ENCODE data around the gene TIPARP. TPM values are rescaled to one million over a fixed set of nuclear protein-coding genes. Genes with fewer than 3 reads are reported as not detected.
"Not testable (repeated sequence)": the region's sequence is repeated elsewhere in the genome, so short reads cannot be mapped to it uniquely, and the experiment has no call there.

TIPARP gene
- total RNA-seq, 1 donor from 2014 or later, result 70.8 TPM

DNA sequence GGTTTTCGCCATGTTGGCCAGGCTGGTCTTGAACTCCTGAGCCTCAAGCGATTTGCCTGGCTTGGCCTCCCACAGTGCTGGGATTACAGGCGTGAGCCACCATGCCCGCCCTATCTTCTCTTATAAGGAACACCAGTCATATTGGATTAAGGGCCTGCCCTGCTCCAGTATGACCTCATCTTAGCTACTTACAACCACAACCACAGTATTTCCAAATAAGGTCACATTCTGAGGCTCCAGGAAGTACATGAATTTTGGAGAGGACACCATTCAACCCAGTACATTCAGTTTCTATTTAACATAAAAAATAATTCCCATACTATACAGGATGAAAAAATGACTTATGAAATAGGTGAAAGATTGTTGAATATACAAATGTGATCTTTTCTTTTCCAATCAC, 37.6 kb downstream of the TIPARP start:
- DNase-seq (ENCODE audit: low read depth), result peak; percentile 51

DNA sequence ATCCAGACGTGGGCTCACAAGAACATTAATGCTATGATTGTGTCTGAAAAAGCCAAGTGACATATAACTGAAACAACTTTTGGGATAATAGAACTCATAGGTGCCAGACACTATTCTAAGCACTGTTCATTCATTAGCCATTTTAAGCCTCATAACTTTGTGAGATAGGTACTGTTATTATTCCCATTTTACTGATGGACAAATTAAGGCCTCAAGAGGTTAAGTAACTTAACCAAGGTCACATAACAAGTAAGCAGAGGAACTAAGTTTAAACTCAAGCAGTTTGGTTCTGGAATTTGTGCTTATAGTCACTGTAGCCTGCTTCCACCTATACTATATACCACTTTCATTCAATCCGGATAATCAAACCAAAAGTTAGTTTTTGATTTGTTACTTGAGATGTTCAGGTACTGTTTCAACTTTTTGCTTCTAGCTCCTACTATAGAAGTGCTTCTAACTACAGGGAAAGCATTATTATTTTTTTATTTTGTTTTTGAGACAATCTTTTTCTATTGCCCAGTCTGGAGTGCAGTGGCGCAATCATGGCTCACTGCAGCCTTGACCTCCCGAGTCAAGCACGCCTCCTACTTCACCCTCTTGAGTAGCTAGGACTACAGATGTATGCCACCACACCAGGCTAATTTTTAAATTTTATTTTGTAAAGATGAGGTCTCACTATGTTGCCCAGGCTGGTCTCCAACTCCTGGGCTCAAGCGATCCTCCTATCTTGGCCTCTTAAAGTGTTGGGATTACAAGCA, 41.9 kb downstream of the TIPARP start:
- DNase-seq (ENCODE audit: low read depth), result no peak

DNA sequence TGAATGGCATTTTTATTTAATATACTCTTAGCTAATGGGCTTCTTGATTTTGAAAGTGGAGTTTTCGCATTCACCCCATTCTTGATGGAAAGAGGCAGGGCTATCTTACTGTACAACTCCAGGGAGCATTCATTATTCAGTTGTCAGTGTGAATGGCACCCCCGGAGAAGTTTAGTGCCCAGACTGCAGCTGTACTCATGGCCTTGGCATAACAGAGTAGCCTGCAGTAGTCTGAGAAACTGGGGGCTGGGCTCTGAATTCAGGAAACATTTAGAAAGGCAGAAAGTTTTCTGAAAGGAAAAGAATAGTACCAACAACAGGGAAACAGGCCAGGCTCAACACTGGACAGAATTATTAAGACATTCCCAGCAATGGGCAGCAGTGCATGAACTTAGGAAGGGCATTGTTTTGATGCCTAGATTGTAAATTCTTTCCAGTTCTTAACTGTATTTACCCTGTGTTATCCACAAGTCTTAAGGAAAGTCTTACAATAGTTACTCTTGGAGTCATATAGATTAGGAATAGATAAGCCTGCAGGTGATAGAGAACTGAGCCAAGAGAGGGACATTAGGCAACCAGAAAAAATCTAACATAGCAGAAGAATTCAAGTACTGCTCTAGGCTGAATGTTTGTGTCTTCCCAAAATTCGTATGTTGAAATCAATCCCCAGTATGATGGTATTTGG, 44.4 kb downstream of the TIPARP start:
- peak; percentile 55 for DNase-seq (ENCODE audit: low read depth)

DNA sequence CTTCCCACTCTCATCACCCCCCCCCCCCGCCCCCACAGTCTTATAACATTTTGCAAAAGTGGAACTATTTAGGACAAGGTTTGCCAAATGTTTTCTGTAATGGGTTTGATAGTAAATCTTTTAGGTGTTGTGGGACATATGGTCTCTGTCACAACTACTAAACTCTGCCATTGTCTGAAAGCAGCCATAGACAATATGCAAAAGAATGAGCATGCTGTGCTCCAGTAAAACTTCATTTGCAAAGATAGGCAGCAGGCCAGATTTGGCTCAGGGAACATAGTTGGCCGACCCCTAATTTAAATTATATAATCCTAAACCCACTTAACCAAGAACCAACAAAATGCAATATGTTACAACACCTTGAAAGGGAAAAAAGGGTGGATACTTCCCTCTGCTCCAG, 46.4 kb downstream of the TIPARP start:
- no peak for DNase-seq (ENCODE audit: low read depth)

DNA sequence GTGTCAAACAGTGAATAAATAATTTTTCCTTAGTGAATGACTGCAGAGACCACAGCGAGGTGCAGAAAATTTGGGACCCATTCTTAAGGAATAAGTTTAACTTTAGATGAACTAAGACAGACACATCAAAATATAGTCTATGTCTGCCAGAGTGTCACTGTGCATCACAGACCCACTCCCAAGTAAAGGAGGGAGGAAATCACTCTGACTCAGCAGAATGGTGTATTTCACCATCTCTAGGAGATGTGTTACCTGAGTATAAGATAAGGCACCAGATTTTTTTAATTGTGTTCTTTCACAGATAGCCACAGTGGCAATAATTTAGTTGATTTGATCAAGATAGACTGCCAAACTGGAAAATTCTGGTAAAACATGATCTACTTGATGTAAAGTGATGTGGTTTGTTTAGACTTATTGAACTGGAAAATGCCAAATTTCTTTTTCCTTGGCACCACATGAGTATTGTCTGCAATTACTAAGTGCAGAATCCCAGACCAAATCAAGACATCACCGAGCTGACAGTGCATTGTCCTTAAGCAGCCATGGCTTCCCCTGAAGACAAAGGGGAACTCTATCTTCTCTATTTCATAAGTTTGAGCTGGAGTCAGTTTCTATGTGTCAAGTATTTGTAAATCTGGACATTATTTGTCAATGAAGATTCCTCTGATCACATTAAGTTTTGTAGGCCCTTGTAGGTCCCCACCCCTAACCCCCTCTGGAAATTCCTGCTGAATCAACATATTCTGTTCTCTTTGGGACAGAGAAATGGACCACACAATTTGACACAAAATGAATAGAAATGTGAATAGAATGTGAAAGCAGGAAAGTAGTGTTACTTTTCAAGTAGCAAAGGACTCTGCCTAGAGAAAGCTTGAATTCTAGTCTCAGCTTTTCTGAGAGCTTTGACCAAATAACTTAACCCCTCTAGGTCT, 47.6 kb downstream of the TIPARP start:
- no peak for DNase-seq (ENCODE audit: low read depth)

DNA sequence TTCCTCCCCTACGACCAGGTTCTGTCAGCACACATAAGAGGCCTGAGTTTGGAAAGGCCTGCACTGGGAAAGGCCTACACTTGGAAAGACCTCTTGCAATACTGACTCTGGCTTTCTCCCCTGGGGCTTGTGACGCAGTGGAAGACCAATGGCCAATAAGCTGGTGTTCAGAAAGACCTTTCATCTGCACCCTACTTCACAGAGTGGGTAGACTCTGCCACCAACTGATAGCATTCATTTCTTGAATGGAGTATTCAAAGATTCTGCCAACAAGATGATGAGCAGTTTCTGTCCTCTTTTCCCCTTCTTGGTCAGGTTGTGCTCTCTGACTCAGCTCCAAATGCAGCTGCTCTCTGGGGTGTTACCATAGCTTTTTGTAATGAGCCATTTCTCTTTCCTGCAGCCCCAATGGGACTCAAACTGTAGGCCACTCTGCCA, 48.8 kb downstream of the TIPARP start:
- no peak for DNase-seq (ENCODE audit: low read depth)

DNA sequence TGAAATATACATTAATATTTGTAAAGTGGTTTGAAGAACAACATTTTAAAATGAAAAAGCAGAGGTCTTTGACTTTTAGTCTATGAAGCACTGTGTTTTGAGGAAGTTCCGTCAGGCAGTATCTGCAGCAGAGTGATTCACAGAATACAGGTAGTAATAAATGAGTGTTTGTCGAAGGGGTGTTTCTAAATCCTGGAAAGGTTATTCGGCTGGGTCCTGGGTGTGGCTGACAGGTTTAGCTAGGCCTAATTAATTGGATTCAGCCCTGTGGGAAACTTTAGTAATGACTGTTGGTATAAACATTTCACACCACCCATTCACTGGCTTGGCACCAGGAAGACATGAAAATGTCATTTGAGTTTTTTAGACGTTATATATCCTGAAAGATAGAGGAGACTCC, 51.3 kb downstream of the TIPARP start:
- DNase-seq (ENCODE audit: low read depth), result peak; percentile 76

DNA sequence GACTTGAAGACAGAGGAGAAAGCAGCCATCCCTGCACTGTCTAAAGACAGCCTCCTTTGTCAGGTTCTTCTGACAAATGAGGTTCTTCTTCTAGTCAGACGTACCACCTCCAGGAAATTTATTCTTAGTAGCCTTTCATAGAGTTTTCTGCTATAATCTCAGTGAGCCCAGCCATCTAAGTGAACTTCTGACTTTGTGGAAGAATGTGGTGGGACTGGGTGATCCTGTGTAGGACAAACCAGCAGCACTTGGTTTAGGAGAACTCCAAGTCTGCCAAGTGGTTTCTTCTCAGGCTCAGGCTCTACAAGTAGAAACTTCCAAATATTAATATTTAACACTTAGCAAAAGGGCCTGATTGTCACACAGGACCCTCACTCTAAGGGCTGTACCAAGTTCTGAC, 52.1 kb downstream of the TIPARP start:
- no peak for DNase-seq (ENCODE audit: low read depth)

DNA sequence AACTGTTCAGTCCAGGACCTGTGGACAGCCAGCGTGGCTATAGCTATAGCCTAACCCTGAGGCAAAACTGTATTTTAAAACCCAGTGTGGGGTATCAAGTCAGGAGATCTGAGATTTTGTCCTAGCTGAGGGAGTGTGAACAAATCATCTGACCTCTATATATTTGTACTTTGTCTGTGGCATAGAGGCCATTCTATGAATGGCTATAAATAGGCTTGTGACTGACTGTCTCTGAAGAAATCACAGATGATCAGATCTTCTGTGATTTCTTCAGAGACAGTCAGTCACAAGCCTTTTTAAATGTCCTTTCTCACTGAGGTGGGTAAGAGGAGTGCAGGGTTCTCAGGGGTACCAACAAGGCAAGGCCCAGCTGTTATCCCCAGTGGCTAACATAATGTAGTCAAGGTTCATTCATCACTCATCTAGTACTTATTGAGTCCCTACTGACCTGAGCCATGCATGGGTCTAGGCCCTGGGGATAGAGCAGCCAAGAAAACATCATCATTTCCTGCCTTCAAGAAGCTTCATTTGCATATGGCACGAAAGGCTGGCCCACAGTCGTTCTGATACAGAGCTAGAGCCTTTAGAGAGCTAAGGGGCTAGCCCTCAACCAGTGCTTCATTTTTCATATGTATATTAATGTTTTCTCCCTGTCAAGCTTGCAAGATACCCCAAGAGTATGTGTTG, 53.3 kb downstream of the TIPARP start:
- no peak for DNase-seq (ENCODE audit: low read depth)

DNA sequence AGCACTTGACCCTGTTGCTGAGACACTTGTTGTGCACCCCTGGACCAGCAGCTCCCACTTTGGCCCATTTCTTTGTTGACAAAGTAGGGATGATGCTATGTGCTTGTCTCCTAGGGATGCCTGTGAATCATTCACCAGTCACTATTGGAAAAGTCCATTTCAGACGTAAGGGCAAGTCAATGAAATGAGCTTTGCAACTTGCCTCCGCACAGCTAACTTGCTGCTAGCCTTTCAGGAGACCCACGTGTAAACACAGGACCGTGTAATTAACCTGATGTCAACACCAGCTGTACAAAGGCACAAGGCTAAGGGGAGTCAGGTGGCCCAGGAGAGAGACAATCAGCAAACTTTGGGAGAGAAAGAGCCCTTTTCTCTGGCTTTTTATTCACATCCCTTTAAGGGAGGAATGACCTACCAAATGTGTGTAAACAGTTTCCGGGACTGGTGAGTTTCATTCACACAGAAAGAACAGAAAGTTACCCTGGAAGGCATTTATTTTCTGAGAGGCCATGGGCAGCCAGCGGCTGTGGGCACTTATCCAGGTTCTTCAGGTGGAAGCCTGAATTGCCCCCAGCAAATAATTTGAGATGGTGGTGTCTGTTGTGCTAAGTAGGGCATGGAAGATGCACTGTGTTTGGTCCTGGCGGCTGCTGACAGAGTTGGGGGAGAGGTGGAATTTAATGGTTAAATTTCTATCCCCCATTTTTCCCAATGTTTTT, 54.0 kb downstream of the TIPARP start:
- DNase-seq (ENCODE audit: low read depth), result peak; percentile 52

DNA sequence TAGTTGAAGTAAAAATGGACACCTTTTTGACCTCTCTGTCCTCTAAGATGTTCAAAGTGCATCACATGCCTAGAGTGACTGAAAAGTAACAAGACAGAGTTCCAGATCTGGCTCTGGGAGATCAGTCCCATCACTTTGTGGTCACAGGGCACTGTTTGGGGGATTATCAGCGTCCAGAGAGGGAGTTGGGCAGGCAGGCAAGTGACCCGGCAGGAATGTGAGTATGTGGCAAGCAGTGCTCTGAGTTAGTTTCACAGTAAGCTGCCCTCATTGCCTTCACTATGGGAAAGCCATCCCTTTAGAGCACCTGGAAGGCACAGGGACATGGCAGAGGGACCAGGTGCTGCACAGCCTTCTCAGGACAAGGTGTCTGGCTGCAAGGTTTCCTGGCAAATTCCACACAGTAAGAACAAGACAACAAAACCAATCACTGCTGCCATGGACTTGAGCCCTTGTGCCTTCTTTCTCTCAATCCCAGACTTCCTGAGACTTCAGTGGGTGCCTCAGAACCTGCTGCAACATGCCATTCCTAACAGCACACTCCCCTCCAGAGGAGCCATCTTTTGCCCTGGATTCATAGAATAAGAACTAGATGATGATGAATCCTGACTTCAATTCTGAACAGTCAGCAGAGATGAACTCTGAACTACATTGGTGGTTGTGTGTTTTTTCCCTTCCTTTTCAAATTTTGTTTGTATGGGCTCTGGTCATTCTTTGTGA, 55.2 kb downstream of the TIPARP start:
- DNase-seq (ENCODE audit: low read depth), result no peak

DNA sequence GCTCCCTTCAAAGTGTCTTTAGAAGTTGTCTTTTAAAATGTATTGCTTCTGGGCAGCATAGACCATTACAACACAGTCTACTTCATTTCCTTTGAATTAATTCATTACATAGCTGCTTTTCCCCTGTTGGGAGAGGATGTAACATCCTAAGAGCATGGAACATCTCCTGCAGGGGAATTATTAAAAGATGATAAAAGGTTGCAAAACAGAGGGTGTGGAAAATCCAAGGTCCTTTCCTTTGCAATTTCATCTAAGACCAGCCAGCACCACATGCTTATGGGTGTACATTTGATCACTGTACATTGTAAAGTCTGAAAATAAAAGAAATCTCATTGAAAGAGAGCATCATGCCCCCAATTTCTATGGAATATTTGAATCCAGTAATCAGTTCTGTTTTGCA, 57.4 kb downstream of the TIPARP start:
- no peak for DNase-seq (ENCODE audit: low read depth)

DNA sequence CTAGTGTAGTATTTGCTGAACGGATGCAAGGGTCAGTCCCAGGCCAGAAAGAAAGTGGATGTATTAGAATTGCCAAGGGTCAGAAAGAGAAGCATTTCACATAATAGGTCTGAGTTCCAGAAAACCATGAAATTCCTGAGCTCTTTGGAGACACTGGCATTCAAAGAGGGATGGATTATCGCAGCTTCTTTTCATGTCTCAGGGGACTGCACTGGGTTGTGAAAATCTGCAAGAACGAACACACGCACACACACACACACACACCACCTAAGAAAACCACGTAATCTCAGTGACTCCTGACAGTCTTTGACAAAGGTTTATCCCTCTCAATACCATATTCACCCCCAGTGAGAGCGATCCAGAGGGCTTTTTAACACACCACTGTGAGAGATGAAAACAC, 57.9 kb downstream of the TIPARP start:
- DNase-seq (ENCODE audit: low read depth), result no peak

DNA sequence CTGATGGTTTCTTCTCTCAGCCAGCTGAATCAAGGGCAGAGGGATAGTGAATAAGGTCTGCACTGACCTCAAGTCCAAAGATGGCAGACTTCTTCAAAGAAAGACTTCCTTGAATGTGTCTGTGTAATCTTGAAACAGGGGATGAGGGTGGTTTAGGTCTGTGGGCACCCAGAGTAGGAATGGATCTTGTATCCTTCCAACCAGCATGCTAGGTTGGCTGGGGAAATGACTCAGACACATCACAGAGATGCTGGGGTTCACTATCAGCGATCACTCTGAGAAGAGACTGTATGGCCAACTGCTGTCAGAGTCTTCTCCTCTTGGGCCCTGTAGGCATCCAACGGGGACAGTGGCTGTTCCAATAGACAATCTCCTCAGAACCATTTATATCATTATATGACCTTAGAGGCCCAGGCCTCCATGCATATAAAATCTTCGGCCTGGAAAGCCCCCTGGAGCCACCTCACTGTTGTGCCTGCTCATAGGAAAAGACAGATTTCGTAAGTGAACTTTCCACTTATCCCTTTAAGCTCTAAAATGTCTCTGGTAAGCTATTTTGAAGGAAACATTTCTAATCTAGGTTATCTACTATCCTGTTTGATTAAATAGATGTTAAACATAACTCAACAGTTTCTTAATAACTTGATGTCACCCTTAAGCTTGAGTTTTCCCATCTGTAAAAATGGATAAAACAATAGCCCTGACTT, 58.5 kb downstream of the TIPARP start:
- no peak for DNase-seq (ENCODE audit: low read depth)

DNA sequence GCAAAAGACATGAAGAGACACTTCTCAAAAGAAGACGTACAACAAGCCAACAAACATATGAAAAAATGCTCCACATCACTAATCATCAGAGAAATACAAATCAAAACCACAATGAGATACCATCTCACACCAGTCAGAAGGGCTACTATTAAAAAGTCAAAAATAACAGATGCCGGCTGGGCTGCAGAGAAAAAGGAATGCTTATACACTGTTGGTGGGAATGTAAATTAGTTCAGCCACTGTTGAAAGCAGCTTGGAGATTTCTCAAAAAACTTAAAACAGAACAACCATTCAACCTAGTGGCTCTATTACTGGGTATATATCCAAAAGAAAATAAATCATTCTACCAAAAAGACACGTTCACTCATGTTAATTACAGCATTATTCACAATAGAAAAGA, 60.3 kb downstream of the TIPARP start:
- DNase-seq (ENCODE audit: low read depth), result not testable (repeated sequence)

DNA sequence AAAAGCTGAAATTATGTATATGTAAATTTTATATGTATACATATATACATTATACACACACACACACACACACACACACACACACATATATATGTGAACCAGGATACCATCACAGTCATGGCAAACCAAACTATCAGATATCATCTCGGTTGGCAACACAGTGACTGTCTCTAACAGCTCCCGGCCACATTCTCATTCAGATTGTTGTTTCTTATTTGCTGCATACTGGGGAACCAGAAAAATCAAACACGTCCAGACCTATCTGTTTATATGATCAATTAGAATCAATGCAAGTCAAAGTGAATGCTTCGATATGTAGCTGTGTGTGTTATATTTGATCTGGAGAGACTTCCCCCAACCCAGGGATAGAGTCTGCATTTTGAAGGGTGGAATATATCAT, 61.1 kb downstream of the TIPARP start:
- DNase-seq (ENCODE audit: low read depth), result no peak

DNA sequence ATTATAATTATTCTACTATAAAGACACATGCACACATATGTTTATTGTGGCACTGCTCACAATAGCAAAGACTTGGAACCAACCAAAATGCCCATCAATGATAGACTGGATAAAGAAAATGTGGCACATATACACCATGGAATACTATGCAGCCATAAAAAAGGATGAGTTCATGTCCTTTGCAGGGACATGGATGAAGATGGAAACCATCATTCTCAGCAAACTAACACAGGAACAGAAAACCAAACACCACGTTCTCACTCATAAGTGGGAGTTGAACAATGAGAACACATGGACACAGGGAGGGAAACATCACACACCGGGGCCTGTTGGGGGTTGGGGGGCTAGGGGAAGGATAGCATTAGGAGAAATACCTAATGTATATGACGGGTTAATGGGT, 62.7 kb downstream of the TIPARP start:
- not testable (repeated sequence) for DNase-seq (ENCODE audit: low read depth)

DNA sequence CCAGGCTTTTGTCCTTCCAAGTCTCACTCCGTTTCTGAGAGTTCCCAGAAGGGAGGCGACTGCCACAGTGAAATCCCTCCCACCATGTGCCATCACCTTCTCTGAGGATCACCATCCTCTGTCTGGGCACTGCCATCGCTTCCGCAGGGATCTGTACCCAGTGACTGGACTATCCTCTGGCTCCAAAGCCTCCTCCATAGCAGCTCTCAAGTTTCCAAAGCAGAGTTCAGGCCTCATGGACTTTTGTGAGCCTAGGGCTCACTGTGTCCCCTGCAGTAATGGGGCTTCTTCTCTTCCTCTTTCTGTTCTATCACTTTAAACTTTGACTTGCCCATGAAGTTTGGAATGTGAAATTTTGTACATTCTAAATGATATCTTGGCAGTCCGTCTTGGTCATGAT, 63.9 kb downstream of the TIPARP start:
- DNase-seq (ENCODE audit: low read depth), result no peak

DNA sequence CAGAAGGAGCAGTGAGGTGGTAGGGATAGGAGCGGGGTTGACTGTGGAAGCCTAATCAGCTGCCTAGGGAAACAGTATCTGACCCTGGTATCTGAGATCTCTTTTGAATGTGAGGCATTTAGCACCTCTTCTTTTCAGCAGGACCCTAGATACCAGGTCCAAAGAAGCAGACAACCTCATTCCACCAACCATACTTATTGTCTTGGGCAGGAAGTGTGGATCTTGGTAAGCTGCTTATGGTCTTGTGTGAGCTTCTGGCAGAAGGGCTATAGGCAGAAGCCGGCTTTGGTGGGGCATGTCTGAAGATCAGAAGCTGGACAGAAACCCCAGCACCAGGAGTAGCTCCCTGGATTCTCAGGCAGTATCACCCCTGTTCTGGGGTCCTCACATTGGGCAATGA, 65.6 kb downstream of the TIPARP start:
- no peak for DNase-seq (ENCODE audit: low read depth)

DNA sequence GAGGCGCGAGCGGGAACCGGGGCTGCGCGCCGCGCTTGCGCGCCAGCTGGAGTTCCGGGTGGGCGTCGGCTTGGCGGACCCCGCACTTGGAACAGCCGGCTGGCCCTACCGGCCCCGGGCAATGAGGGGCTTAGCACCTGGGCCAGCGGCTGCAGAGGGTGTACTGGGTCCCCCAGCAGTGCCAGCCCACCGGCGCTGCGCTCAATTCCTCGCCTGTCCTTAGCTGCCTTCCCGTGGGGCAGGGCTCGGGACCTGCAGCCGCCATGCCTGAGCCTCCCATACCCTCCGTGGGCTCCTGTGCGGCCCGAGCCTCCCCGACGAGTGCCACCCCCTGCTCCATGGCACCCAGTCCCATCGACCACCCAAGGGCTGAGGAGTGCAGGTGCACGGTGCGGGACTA, 66.2 kb downstream of the TIPARP start:
- DNase-seq (ENCODE audit: low read depth), result not testable (repeated sequence)
